Epithelial cell of esophagus (primary cell): ENCODE data around the gene LRMDA.

Source experiments
- DNase-seq: peaks from one replicate; pipeline ENCODE4 v3.0.0; 2010; ENCODE audit warnings: low read depth
- H3K4me3 ChIP-seq: 2 replicates; pipeline ENCODE4 v1.5.1; 2011; ENCODE audit warnings: mild to moderate bottlenecking, low read length, control low read depth
- TF ChIP-seq, protein P1 (sequence below): IDR thresholded peaks from 2 replicates; pipeline ENCODE4 v1.5.1; 2011; ENCODE audit warnings: low read depth, mild to moderate bottlenecking, low read length, control low read depth, inconsistent platforms; ENCODE audit not compliant: insufficient read depth; ENCODE audit errors: missing control alignments

The LRMDA gene

DNA sequence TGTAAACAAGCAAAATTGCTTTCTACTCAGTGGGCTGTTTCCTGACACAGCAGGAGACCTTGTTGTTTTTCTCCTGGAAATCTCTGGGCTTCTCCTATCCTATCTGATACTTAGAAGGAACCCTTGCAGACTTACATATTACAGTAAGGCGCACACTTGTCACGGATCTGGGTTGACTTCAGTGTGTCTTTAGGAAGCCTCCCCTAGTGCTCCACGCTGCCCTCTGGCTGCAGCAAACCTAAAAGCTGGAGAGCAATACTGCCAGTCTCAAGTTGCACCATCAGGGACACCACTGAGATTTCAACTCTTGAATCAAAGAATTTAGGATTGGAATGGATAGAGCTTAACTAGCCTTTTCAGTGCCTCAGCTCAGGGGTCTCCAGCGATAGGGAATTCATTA, 495.3 kb downstream of the LRMDA start:
- no peak overlapping the region for H3K4me3 ChIP-seq
- no peak for DNase-seq

DNA sequence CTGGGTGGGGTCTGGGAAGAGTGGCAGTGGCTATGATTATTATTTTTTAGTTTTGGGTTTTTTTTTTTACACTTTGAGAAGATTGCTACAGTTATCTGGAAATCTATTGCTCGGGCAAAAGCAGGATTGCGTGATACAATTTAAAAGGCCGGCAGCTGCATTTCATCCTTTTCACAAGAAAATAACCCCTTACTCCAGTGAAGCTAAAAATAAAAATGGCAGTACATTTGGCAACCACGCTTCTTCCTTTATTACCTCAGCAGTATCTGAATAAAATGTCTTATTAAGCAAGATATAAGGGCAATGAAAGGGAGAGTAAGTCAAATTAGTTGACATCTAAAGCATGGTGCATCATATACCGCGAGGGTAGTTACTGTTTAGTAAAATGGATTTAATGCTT, 496.8 kb downstream of the LRMDA start:
- TF ChIP-seq, protein P1, sequence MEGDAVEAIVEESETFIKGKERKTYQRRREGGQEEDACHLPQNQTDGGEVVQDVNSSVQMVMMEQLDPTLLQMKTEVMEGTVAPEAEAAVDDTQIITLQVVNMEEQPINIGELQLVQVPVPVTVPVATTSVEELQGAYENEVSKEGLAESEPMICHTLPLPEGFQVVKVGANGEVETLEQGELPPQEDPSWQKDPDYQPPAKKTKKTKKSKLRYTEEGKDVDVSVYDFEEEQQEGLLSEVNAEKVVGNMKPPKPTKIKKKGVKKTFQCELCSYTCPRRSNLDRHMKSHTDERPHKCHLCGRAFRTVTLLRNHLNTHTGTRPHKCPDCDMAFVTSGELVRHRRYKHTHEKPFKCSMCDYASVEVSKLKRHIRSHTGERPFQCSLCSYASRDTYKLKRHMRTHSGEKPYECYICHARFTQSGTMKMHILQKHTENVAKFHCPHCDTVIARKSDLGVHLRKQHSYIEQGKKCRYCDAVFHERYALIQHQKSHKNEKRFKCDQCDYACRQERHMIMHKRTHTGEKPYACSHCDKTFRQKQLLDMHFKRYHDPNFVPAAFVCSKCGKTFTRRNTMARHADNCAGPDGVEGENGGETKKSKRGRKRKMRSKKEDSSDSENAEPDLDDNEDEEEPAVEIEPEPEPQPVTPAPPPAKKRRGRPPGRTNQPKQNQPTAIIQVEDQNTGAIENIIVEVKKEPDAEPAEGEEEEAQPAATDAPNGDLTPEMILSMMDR, result no peak
- no peak for DNase-seq
- H3K4me3 ChIP-seq, result no peak overlapping the region

More for the DNA sequence above, 495.3 kb downstream of the LRMDA start:
- TF ChIP-seq, protein P1, result no peak

DNA sequence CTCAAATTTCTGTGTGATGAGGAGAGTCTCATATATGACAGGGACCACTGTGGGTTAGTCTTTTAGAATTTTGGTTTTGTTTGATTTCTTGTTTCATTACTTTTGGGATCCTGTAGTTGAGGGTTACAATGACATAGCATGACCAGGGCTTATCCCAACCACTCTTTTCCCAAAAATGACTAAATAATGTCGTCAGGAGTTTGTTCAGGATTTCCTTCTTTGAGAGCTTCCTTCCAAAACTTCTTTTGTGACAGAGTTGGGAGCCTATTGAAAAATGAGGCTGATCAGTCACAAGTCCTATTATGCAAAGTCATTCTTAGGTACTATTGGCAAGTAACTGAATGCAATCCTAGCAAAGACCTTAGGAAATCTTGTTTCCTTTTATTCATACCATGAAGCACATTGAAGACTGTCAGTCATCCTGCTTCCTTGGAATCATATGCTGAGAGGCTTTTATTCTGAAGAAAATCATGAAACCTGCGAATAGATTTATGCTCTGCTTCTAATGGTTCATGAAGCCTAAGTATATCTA, 498.3 kb downstream of the LRMDA start:
- H3K4me3 ChIP-seq, result no peak overlapping the region
- no peak for DNase-seq
- TF ChIP-seq, protein P1, result no peak

DNA sequence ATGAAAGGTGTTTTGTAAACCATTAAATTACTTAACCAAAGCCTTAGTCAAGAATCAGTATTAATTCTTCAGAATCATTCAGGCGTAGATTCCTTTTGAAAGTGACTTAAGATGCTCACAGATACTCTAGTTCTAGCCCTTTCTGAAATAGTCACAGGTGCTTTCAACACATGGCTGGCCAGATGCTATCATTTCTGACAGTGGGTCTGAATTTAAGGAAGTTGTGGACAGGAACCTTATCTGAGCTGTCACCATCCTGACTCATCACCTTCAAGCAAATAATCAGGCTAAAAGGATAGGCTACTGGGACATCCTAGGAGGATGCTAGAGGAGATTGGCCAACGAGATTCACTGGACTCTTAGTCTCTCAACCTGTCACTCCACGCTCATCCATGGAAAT, 501.5 kb downstream of the LRMDA start:
- peak; percentile 5 for DNase-seq
- TF ChIP-seq, protein P1, result no peak
- no peak overlapping the region for H3K4me3 ChIP-seq

DNA sequence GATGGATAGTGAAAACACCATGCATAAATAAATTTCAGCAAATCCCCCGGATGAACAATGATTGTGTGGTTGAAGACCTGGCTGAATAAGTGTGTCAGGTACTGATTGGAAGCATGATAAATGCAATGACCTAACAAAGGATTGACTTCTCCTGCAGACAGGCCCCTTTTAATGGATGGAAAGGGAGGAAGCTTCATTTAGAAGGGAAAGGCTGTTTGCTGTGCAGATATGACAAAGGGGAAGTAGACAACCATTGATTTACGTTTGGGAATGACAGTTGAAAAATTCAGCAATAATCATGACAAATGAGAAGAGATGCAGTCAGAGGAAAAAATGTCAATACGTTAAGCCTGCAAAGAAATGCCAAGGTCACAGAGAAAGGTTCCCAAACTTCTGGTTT, 503.8 kb downstream of the LRMDA start:
- no peak for DNase-seq
- TF ChIP-seq, protein P1, result no peak
- H3K4me3 ChIP-seq, result no peak overlapping the region

DNA sequence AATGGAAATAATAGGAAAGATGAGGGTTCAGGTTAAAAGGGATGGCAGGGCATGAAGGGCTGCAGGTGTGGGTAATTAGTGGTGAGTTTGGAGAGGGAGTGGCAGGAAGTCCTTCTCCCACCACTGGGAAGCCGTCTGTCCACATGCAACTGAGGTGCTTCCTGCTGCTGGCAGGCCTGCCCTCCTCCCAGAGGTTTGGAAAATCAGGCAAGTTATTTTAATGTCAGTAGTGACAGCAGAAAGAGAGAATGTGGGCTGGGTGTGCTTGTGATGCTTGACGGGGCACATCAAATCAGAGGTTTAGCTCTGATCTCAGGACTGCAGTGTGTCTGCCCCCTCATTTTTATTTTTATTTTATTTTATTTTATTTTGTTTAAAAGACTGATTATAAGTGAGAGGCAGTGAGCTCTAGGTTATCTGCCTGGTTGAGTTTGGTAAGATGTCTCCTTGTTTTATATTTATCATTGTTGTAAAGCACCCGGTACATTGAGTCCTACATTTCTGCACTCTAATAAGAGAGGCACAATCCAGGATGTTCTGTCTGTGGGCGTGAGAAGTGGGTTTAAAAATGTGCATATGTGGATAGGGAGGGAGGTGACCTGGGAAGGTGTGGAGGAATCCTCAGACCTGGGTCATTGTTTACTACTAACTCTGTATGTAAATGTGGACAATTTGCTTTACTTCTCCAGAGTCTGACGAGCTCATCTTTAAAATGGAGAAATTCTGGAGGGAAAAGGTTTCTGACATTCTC, 504.4 kb downstream of the LRMDA start:
- TF ChIP-seq, protein P1, result no peak
- H3K4me3 ChIP-seq, result no peak overlapping the region
- DNase-seq, result no peak

DNA sequence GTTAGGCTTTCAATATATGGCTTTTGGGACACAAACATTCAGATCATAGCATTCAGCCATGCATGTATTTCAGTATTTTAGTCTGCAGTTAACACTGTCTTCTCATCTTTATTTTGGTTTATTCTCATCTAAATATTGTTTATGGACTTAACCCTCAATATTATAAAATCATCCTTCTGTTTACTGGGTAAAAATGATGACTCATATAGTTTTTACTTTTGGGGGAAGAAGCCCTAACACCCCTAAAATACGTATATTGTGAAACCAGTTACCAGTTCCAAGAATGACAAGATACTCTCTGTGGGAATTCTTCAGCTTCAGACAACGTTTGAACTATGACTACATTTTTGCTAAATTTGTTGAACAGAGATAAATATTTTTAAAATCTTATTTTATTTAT, 505.4 kb downstream of the LRMDA start:
- no peak overlapping the region for H3K4me3 ChIP-seq
- TF ChIP-seq, protein P1, result no peak
- no peak for DNase-seq
